K562 (cell line): Measurements from ENCODE around the gene DSTYK. TPM values are rescaled to one million over a fixed set of nuclear protein-coding genes. Genes with fewer than 3 reads are reported as not detected.

Experiments
- ATAC-seq: fragments of 200-7000 bp; cut with Tn5 transposase; 3 replicates; pipeline ENCODE4 v1.9.1; 2020; ENCODE audit warnings: moderate library complexity
- BruUV-seq: library from RNA; stranded (reverse); fragments of 400-500 nt; replicated peaks from 2 replicates; lab custom pipeline; 2021; lab: Mats Ljungman, UMichigan
- CTCF ChIA-PET: fragments of 300-600 bp; formaldehyde crosslinking; extraction: SDS; loops from one replicate; lab custom pipeline; 2021; ENCODE audit warnings: low intra/inter-chr PET ratio; lab: Yijun Ruan, JAX
- POLR2A ChIA-PET: fragments of 300-600, 350-650 bp; sonication (Branson Sonifier 250); formaldehyde crosslinking; extraction: SDS; loops from one replicate; lab custom pipeline; 2021; ENCODE audit warnings: antibody characterized with exemption, inconsistent platforms; lab: Yijun Ruan, JAX
- DNase-seq, 4 experiments: peaks; one replicate each; pipeline versions ENCODE4 v3.0.0 to v3.0.0-alpha.2; 2011 to 2018; ENCODE audit warnings: low spot score in 3 of 4, mixed read lengths in 3 of 4; ENCODE audit errors: extremely low read depth in 1 of 4
- FAIRE-seq: peaks from 2 replicates; lab custom pipeline; 2011; peaks lifted over from hg19 to GRCh38; lab: Jason Lieb, UNC
- H2AFZ ChIP-seq: 2 replicates; pipeline ENCODE4 v1.6.0; 2011; ENCODE audit warnings: low read depth, low read length, control low read depth, inconsistent platforms
- H3K27ac ChIP-seq: fragments of 200-600 bp; 3 replicates; pipeline ENCODE4 v1.8.0; 2011; ENCODE audit warnings: low read depth, mild to moderate bottlenecking, control low read depth, inconsistent platforms, low read length, moderate library complexity, mixed read lengths; ENCODE audit errors: extremely low read depth
- H3K27me3 ChIP-seq, 2 experiments: fragments of 300-600 bp in 1 of 2; 2 replicates in 1 of 2; 3 replicates in 1 of 2; pipeline versions ENCODE4 v1.6.0 to v1.8.0; 2011; ENCODE audit warnings: inconsistent platforms in 2 of 2, low read length in 2 of 2, mild to moderate bottlenecking in 1 of 2, mixed read lengths in 1 of 2, moderate library complexity in 1 of 2; ENCODE audit not compliant: control insufficient read depth in 2 of 2, insufficient read depth in 2 of 2
- H3K36me3 ChIP-seq: fragments of 300-600 bp; 3 replicates; pipeline ENCODE4 v1.8.0; 2011; ENCODE audit warnings: mild to moderate bottlenecking, low read length, inconsistent platforms; ENCODE audit not compliant: control insufficient read depth, insufficient read depth
- H3K4me1 ChIP-seq, 2 experiments: fragments of 200-600 bp in 1 of 2; replicated peaks in 1 of 2; 2 replicates in 1 of 2; 3 replicates in 1 of 2; pipeline versions ENCODE4 v1.5.1 to v1.8.0; 2011; ENCODE audit warnings: inconsistent platforms in 2 of 2, low read length in 2 of 2, mild to moderate bottlenecking in 1 of 2, mixed read lengths in 1 of 2, moderate library complexity in 1 of 2; ENCODE audit not compliant: control insufficient read depth in 2 of 2, insufficient read depth in 2 of 2
- H3K4me2 ChIP-seq: 2 replicates; pipeline ENCODE4 v1.6.1; 2011; ENCODE audit warnings: low read length, control low read depth, inconsistent platforms, mixed read lengths; ENCODE audit not compliant: insufficient read depth
- H3K4me3 ChIP-seq: fragments of 200-600 bp; sonication (generic), shearing (Covaris generic); 2 replicates; pipeline ENCODE4 v1.5.1; 2016; ENCODE audit warnings: control low read depth, inconsistent platforms
- H3K79me2 ChIP-seq: fragments of 200-600 bp; 3 replicates; pipeline ENCODE4 v1.8.0; 2011; ENCODE audit warnings: low read length, inconsistent platforms; ENCODE audit not compliant: control insufficient read depth, insufficient read depth
- H3K9ac ChIP-seq, 2 experiments: 2 replicates each; pipeline versions ENCODE4 v1.6.0 to v1.6.1; 2011; ENCODE audit warnings: low read depth in 2 of 2, low read length in 2 of 2, control low read depth in 1 of 2, inconsistent platforms in 1 of 2, mild to moderate bottlenecking in 1 of 2, mixed read lengths in 1 of 2; ENCODE audit not compliant: insufficient read depth in 1 of 2
- H3K9me1 ChIP-seq: one replicate; pipeline ENCODE4 v1.6.0; 2011; ENCODE audit warnings: inconsistent platforms, mild to moderate bottlenecking, low read length, moderate library complexity; ENCODE audit not compliant: control insufficient read depth, insufficient read depth
- H3K9me3 ChIP-seq: replicated peaks from 2 replicates; pipeline ENCODE4 v1.5.1; 2011; ENCODE audit warnings: low read depth, low read length, inconsistent platforms; ENCODE audit not compliant: control insufficient read depth, insufficient read depth
- H4K20me1 ChIP-seq: replicated peaks from 2 replicates; pipeline ENCODE4 v1.6.1; 2011; ENCODE audit warnings: low read length, inconsistent platforms, mixed read lengths; ENCODE audit not compliant: control insufficient read depth, insufficient read depth
- ARID3A ChIP-seq: IDR thresholded peaks from 2 replicates; pipeline ENCODE4 v1.6.1; 2012; ENCODE audit warnings: low read depth, low read length, improper control_type of control experiment, borderline replicate concordance
- BDP1 ChIP-seq: IDR thresholded peaks from 3 replicates; pipeline ENCODE4 v1.6.1; 2011; ENCODE audit not compliant: insufficient read length, insufficient read depth
- C11orf30 ChIP-seq: fragments of 450-650 bp; IDR thresholded peaks from 2 replicates; pipeline ENCODE4 v1.6.1; 2016; ENCODE audit warnings: low read depth, mild to moderate bottlenecking
- CEBPB ChIP-seq: fragments of 450-650 bp; IDR thresholded peaks from 2 replicates; pipeline ENCODE4 v1.6.1; 2016; ENCODE audit warnings: missing genetic modification characterization, missing compliant biosample characterization
- CEBPG ChIP-seq, 3 experiments: fragments of 200-800 bp in 1 of 3; sonication (Bioruptor generic) in 1 of 3; sonication (generic) in 1 of 3; formaldehyde crosslinking in 1 of 3; IDR thresholded peaks in 2 of 3; conservative IDR thresholded peaks in 1 of 3; 2 replicates each; pipeline versions ENCODE4 v1.6.1 to v1.8.0; 2016 to 2022; ENCODE audit warnings: missing compliant biosample characterization in 2 of 3, missing genetic modification characterization in 2 of 3, mild to moderate bottlenecking in 1 of 3, missing genetic modification reagents in 1 of 3
- DACH1 ChIP-seq: fragments of 450-650 bp; IDR thresholded peaks from 2 replicates; pipeline ENCODE4 v1.6.1; 2018; ENCODE audit not compliant: partially characterized antibody
- FOXA3 ChIP-seq, 2 experiments: fragments of 450-650 bp in 1 of 2; sonication (generic) in 1 of 2; formaldehyde crosslinking; IDR thresholded peaks in 1 of 2; conservative IDR thresholded peaks in 1 of 2; 2 replicates each; pipeline versions ENCODE4 v1.4.0 to v1.8.0; 2020 to 2022; ENCODE audit warnings: mild to moderate bottlenecking in 2 of 2, missing genetic modification reagents in 1 of 2
- LARP7 ChIP-seq: fragments of 450-650 bp; IDR thresholded peaks from 2 replicates; pipeline ENCODE4 v1.6.1; 2016
- NCOA1 ChIP-seq: fragments of 450-650 bp; IDR thresholded peaks from 2 replicates; pipeline ENCODE4 v1.6.1; 2016; ENCODE audit warnings: low read depth
- RBFOX2 ChIP-seq: fragments of 200-400 bp; formaldehyde crosslinking; IDR thresholded peaks from 2 replicates; pipeline ENCODE4 v1.6.1; 2017; ENCODE audit warnings: low read depth, mild to moderate bottlenecking, low read length, moderate library complexity
- RBM39 ChIP-seq: fragments of 200-400 bp; formaldehyde crosslinking; optimal IDR thresholded peaks from 2 replicates; pipeline ENCODE3; 2018; ENCODE audit warnings: low read depth, low read length
- RFX1 ChIP-seq: fragments of 450-650 bp; IDR thresholded peaks from 2 replicates; pipeline ENCODE4 v1.6.1; 2016; ENCODE audit warnings: mild to moderate bottlenecking, moderate library complexity
- ZFPM2 ChIP-seq: fragments of 250-450 bp; sonication (Bioruptor Pico); IDR thresholded peaks from 2 replicates; pipeline ENCODE4 v1.5.1; 2022; ENCODE audit warnings: mild to moderate bottlenecking
- ZNF253 ChIP-seq: fragments of 250-450 bp; sonication (Bioruptor Pico); conservative IDR thresholded peaks from 2 replicates; pipeline ENCODE4 v1.6.1; 2021; ENCODE audit warnings: mild to moderate bottlenecking
- ZNF316 ChIP-seq: fragments of 450-650 bp; IDR thresholded peaks from 2 replicates; pipeline ENCODE4 v1.6.1; 2016
- ZNF583 ChIP-seq: fragments of 250-450 bp; sonication (Bioruptor Pico); IDR thresholded peaks from 2 replicates; pipeline ENCODE4 v1.4.0; 2020
- WGBS: fragments of 100-300 bp; shearing (Covaris generic); methylation state at CpG from one replicate; pipeline ENCODE4 v1.1.6; 2016; ENCODE audit warnings: low coverage, mixed read lengths; ENCODE audit not compliant: insufficient coverage; ENCODE audit errors: missing lambda C conversion rate; 5-methylcytosine and 5-hydroxymethylcytosine counted together
- in situ Hi-C: fragments of 300-500 bp; cut with MboI; formaldehyde crosslinking; loops from 4 replicates; pipeline ENCODE4 v1.15.0; 2018; ENCODE audit warnings: inconsistent platforms, mixed read lengths
- intact Hi-C: fragments of 100-400 bp; cut with micrococcal nuclease; formaldehyde crosslinking; loops from 2 replicates; pipeline ENCODE4 v1.14.2; 2022
- polyA plus RNA-seq, 8 experiments: library from polyadenylated mRNA; depleted of rRNA in 4 of 8; stranded (reverse) in 5 of 8; unstranded in 3 of 8; fragments of >200 nt; fragmentation: Nextera tagmentation in 2 of 8; fragmentation: Illumina TruSeq in 1 of 8; extraction: Ambion mirVana in 2 of 8; extraction: Trizol in 1 of 8; gene quantifications; 2 replicates each; pipeline versions ENCODE4 v1.2.1 to v1.2.3, GENCODE V29; 2011 to 2014; ENCODE audit warnings: inconsistent platforms in 1 of 8, missing spikeins in 1 of 8
- total RNA-seq, 7 experiments: library from RNA; depleted of rRNA in 6 of 7; stranded (reverse); fragments of >200 nt in 6 of 7; fragmentation: Illumina TruSeq in 2 of 7; extraction: Trizol in 2 of 7; gene quantifications; 2 replicates each; pipeline versions ENCODE4 v1.2.1 to v1.2.3, GENCODE V29; 2011 to 2021; ENCODE audit warnings: low replicate concordance in 1 of 7

The DSTYK gene
- total and polyA plus RNA-seq, 9 of the 15 experiments (the other 6 are each of a cell fraction or from before 2014, with no cell fraction given): 4.2 to 7.1 (median 6.2) TPM

- Histone ChIP-seq H3K9me3 (no peaks in the 10 kb centered on the region), H2AFZ (no peak overlapping the region), H3K9me1 (no peaks in the 10 kb centered on the region), H3K4me1 (peaks cover 0 to 36% of the 10 kb centered on the region in 2 experiments; a peak in 4 of 5 replicates), H3K27ac (no peak overlapping the region), H3K36me3 (peaks cover 11% of the 10 kb centered on the region; the same call in 2 of the 3 replicates), H3K79me2 (peaks cover 26% of the 10 kb centered on the region; the same call in 2 of the 3 replicates), H3K4me2 (no peak overlapping the region), H3K27me3 (no peaks in the 10 kb centered on the region), H4K20me1 (no peaks in the 10 kb centered on the region), H3K4me3 (no peak overlapping the region), H3K9ac (no peak overlapping the region)
- in situ Hi-C loops: no loop called here
- FAIRE-seq: no peak
- ChIA-PET CTCF (no interaction called here), POLR2A (interaction anchor here (0.5 to 1.1 kb wide), 4 partner anchors 11 to 480 kb away, joined by 3 to 6 read pairs (median 4); no protein-coding TSS in a partner anchor)
- BruUV-seq: no TSS peak
- no peak for TF ChIP-seq ARID3A
- TF ChIP-seq RFX1: peak; percentile 16; the same call in 1 of the 2 replicates
- no peak for TF ChIP-seq RBM39
- no peak for TF ChIP-seq NCOA1
- no peak for TF ChIP-seq ZFPM2 (CRISPR knock-in tag)
- peak; percentile 19 to 80; a peak in 2 of 4 replicates for TF ChIP-seq FOXA3 (CRISPR knock-in tag; conservative IDR thresholded peaks at IDR 0.05 in 1 of 2, IDR thresholded peaks at IDR 0.05 in 1 of 2)
- TF ChIP-seq C11orf30: peak; percentile 64
- no peak for TF ChIP-seq BDP1
- TF ChIP-seq ZNF583: no peak
- TF ChIP-seq RBFOX2: no peak
- peak; percentile 79 for TF ChIP-seq ZNF316
- TF ChIP-seq CEBPB (tag): peak; percentile 50; the same call in 1 of the 2 replicates
- no peak for TF ChIP-seq DACH1
- TF ChIP-seq ZNF253 (CRISPR knock-in tag): no peak
- no peak for TF ChIP-seq LARP7
- no peak for TF ChIP-seq CEBPG (CRISPR knock-in tag; IDR thresholded peaks at IDR 0.05)
- peak in 1 of 2 experiments; percentile 76; a peak in 3 of 4 replicates for TF ChIP-seq CEBPG (tag; conservative IDR thresholded peaks at IDR 0.05 in 1 of 2, IDR thresholded peaks at IDR 0.05 in 1 of 2)
- intact Hi-C loops: no loop called here
- WGBS: 35% methylated on average over 2 of the region's 2 CpGs
- no peak for DNase-seq
- no peak for ATAC-seq
These were observed 23.4 kb downstream of the DSTYK start for GRCh38 chr1:205188098-205188497.
